Gastroesophageal sphincter (tissue), 4 donors: ENCODE measurements around the gene B3GNT9. TPM values are rescaled to one million over a fixed set of nuclear protein-coding genes. Genes with fewer than 3 reads are reported as not detected.

ENCODE experiments used
- ATAC-seq: fragments of 150-250 bp; one replicate; pipeline ENCODE4 v1.9.1; 2016; ENCODE audit warnings: mild to moderate bottlenecking, moderate library complexity
- H3K27ac ChIP-seq, 4 donors: fragments of 200-600 bp; sonication (generic) in 3 of 4; 1 replicate in 3 of 4; 2 replicates in 1 of 4; pipeline ENCODE4 v1.5.1; 2016 to 2019
- H3K27me3 ChIP-seq: fragments of 200-600 bp; sonication (generic); one replicate; pipeline ENCODE4 v1.5.1; 2019
- H3K36me3 ChIP-seq, 2 donors: fragments of 200-600 bp; sonication (generic); one replicate each; pipeline ENCODE4 v1.5.1; 2019; ENCODE audit warnings: control low read depth in 1 of 2
- H3K4me1 ChIP-seq, 3 donors: fragments of 200-600 bp; sonication (generic); 1 replicate in 2 of 3; 2 replicates in 1 of 3; pipeline ENCODE4 v1.5.1; 2016 to 2019; ENCODE audit warnings: control low read depth in 2 of 3
- H3K4me3 ChIP-seq, 2 donors: fragments of 200-600 bp; sonication (generic); one replicate each; pipeline ENCODE4 v1.5.1; 2019; ENCODE audit warnings: mild to moderate bottlenecking in 1 of 2, moderate library complexity in 1 of 2
- H3K9me3 ChIP-seq, 3 donors: fragments of 200-600 bp; sonication (generic); one replicate each; pipeline ENCODE4 v1.5.1; 2017 to 2019; ENCODE audit warnings: control low read depth in 2 of 3
- EP300 ChIP-seq: sonication (generic); formaldehyde crosslinking; IDR thresholded peaks from one replicate; pipeline ENCODE4 v1.6.1; 2017; ENCODE audit warnings: antibody characterized with exemption, mild to moderate bottlenecking
- POLR2A ChIP-seq, 2 donors: fragments of 450-650 bp; IDR thresholded peaks; one replicate each; pipeline ENCODE4 v1.6.1; 2017; ENCODE audit warnings: antibody characterized with exemption in 2 of 2, mild to moderate bottlenecking in 2 of 2, moderate library complexity in 1 of 2
- POLR2AphosphoS5 ChIP-seq: sonication (generic); formaldehyde crosslinking; IDR thresholded peaks from one replicate; pipeline ENCODE4 v1.6.1; 2017; ENCODE audit warnings: antibody characterized with exemption
- WGBS, 2 donors: methylation state at CpG; one replicate each; pipeline ENCODE4 v1.1.5; 2018; ENCODE audit warnings: low coverage in 1 of 2; 5-methylcytosine and 5-hydroxymethylcytosine counted together
- total RNA-seq, 4 donors: library from RNA; depleted of rRNA; stranded (reverse); fragments of >200 nt; gene quantifications; one replicate each; pipeline ENCODE4 v1.1.0, GENCODE V29; 2016
- TF ChIP-seq, protein P1 (sequence below), 4 experiments: fragments of 200-600 bp in 2 of 4; fragments of 450-650 bp in 2 of 4; sonication (generic) in 1 of 4; IDR thresholded peaks; one replicate each; pipeline ENCODE4 v1.5.1; 2017 to 2019; ENCODE audit warnings: antibody characterized with exemption in 4 of 4, mild to moderate bottlenecking in 2 of 4, moderate library complexity in 2 of 4

B3GNT9 gene
- total RNA-seq, 4 donors from 2014 or later = 16.3 to 33.6 (median 23.1) TPM

DNA sequence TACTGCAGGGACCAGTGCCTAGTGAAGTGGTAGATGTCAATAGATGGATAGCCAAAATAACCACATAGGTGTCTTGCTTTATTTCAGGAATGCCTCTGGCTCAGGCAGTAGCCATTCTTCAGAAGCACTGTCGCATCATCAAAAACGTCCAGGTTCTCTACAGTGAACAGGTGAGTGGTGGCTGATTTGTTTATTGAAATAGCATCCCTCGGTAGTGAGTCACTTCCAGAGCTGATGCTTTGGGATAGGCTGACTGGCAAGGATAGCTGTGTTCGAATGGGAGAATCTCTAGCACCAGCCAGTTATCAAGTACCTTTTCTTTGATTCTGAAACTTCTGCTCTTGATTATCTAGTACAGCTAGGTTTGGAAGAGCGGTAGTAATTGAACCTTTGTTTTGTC lies 30.8 kb downstream of the B3GNT9 start:
- no peak overlapping the region for H3K4me3 ChIP-seq
- H3K4me1 ChIP-seq = no peaks in the 10 kb centered on the region
- ATAC-seq = no peak
- H3K36me3 ChIP-seq = peaks cover 0 to 60% of the 10 kb centered on the region in 2 donors
- H3K27ac ChIP-seq = no peak overlapping the region
- WGBS, 2 donors = 77 to 100% methylated on average over 2 to 3 of the region's 5 CpGs
- no peaks in the 10 kb centered on the region for H3K9me3 ChIP-seq
- TF ChIP-seq, protein P1, sequence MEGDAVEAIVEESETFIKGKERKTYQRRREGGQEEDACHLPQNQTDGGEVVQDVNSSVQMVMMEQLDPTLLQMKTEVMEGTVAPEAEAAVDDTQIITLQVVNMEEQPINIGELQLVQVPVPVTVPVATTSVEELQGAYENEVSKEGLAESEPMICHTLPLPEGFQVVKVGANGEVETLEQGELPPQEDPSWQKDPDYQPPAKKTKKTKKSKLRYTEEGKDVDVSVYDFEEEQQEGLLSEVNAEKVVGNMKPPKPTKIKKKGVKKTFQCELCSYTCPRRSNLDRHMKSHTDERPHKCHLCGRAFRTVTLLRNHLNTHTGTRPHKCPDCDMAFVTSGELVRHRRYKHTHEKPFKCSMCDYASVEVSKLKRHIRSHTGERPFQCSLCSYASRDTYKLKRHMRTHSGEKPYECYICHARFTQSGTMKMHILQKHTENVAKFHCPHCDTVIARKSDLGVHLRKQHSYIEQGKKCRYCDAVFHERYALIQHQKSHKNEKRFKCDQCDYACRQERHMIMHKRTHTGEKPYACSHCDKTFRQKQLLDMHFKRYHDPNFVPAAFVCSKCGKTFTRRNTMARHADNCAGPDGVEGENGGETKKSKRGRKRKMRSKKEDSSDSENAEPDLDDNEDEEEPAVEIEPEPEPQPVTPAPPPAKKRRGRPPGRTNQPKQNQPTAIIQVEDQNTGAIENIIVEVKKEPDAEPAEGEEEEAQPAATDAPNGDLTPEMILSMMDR (IDR thresholded peaks at IDR 0.05) = no peak
- TF ChIP-seq POLR2A (IDR thresholded peaks at IDR 0.05) (no peak), POLR2AphosphoS5 (no peak), EP300 (no peak)
- no peaks in the 10 kb centered on the region for H3K27me3 ChIP-seq

DNA sequence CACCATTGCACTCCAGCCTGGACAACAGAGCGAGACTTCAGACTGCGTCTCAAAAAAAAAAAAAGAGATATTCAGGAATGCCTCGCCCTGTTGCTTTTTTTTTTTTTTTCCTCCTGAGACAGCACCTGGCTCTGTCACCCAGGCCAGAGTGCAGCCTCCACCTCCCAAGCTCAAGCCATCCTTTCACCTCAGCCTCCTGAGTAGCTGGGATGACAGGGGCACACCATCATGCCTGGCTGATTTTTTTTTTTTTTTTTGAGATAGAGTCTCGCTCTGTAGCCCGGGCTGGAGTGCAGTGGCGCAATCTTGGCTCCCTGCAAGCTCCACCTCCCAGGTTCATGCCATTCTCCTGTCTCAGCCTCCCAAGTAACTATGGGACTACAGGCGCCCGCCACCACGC lies 33.1 kb downstream of the B3GNT9 start:
- no peak for ATAC-seq

GRCh38 chr16:67116388-67117311 lies 34.1 kb downstream of the B3GNT9 start:
- H3K27me3 ChIP-seq = no peaks in the 10 kb centered on the region
- H3K27ac ChIP-seq = no peak overlapping the region
- peaks cover 0 to 39% of the 10 kb centered on the region in 2 donors for H3K36me3 ChIP-seq

More for the DNA sequence above, 33.1 kb downstream of the B3GNT9 start:
- Histone ChIP-seq H3K9me3 (no peaks in the 10 kb centered on the region), H3K4me3 (no peak overlapping the region), H3K36me3 (peaks cover 0 to 47% of the 10 kb centered on the region in 2 donors), H3K27me3 (no peaks in the 10 kb centered on the region), H3K4me1 (peaks cover 0 to 5% (median 0%) of the 10 kb centered on the region in 3 donors), H3K27ac (no peak overlapping the region)
- TF ChIP-seq POLR2AphosphoS5 (no peak), POLR2A (IDR thresholded peaks at IDR 0.05) (no peak), EP300 (no peak)
- TF ChIP-seq, protein P1 (IDR thresholded peaks at IDR 0.05) = no peak
- 86 to 93% methylated on average over 4 to 8 of the region's 9 CpGs for WGBS, 2 donors

DNA sequence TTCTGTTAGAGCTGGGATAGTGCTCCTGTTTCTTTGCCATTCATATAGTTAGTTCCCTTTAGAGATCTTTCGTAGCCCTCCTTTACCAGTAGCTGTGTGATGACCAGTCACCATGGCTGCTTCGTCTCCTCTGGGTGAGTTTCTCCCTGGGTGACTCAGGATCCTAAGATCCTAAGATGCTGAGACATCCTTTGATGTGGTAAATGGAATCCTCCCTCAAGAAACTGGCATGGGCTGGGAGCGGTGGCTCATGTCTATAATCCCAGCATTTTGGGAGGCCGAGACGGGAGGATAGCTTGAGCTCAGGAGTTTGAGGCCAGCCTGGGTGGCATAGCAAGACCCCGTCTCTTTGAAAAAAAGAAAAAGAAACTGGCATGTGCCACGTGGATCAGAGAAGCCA lies 35.2 kb downstream of the B3GNT9 start:
- Histone ChIP-seq H3K27ac (no peak overlapping the region), H3K4me1 (peaks cover 0 to 24% (median 13%) of the 10 kb centered on the region in 3 donors), H3K9me3 (no peaks in the 10 kb centered on the region), H3K4me3 (no peak overlapping the region), H3K36me3 (peaks cover 0 to 29% of the 10 kb centered on the region in 2 donors), H3K27me3 (no peaks in the 10 kb centered on the region)
- TF ChIP-seq POLR2AphosphoS5 (no peak), EP300 (no peak), POLR2A (IDR thresholded peaks at IDR 0.05) (no peak)
- TF ChIP-seq, protein P1 (IDR thresholded peaks at IDR 0.05) = no peak
- WGBS, 2 donors = 61 to 77% methylated on average over 3 to 7 of the region's 7 CpGs
- ATAC-seq = no peak

More at GRCh38 chr16:67116388-67117311, 34.1 kb downstream of the B3GNT9 start:
- Histone ChIP-seq H3K4me1 (peaks cover 0 to 14% (median 3%) of the 10 kb centered on the region in 3 donors), H3K4me3 (no peak overlapping the region), H3K9me3 (no peaks in the 10 kb centered on the region)
- 62 to 80% methylated on average over 8 to 9 of the region's 13 CpGs for WGBS, 2 donors
- TF ChIP-seq POLR2A (IDR thresholded peaks at IDR 0.05) = no peak
- TF ChIP-seq EP300 = no peak
- TF ChIP-seq POLR2AphosphoS5 = no peak
- TF ChIP-seq, protein P1 (IDR thresholded peaks at IDR 0.05) = no peak
- ATAC-seq = no peak

DNA sequence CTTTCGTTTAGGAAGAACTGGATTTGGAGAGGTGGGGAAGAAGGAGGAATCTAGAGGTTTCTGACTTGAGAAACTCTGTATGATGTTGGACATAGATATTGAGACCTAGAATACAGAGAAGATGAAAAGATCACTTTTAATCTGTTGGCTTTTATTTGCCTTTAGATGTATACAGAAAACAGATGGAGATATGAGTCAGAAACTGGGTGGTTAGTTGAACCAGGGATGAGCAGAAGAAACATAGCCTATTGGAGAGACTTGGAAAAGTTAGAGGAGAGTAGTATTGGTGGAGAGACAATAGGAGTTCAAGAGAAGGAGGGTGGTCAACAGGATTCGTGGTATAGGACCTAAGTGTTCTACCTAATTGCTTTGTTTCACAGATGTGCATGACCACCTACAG lies 36.0 kb downstream of the B3GNT9 start:
- H3K36me3 ChIP-seq = peaks cover 0 to 20% of the 10 kb centered on the region in 2 donors

More for the DNA sequence above, 36.0 kb downstream of the B3GNT9 start:
- peaks cover 0 to 28% (median 15%) of the 10 kb centered on the region in 3 donors for H3K4me1 ChIP-seq
- TF ChIP-seq POLR2AphosphoS5 = no peak
- TF ChIP-seq, protein P1 (IDR thresholded peaks at IDR 0.05) = no peak
- no peak for TF ChIP-seq EP300
- TF ChIP-seq POLR2A (IDR thresholded peaks at IDR 0.05) = no peak
- H3K4me3 ChIP-seq = no peak overlapping the region
- H3K27me3 ChIP-seq = no peaks in the 10 kb centered on the region
- H3K27ac ChIP-seq = no peak overlapping the region
- no peaks in the 10 kb centered on the region for H3K9me3 ChIP-seq
- ATAC-seq = no peak
- WGBS, 2 donors = 71% methylated on average over 1 to 2 of the region's 2 CpGs
